Hematopoietic multipotent progenitor cell treated with erythropoietin and hydrocortisone succinate and interleukin-3 and kit ligand, for 6 days (in vitro differentiated cells): ENCODE measurements around the gene DNAH17.

Experiments
- DNase-seq: peaks from one replicate; pipeline ENCODE4 v3.0.0-alpha.2; 2015

DNAH17 gene

DNA sequence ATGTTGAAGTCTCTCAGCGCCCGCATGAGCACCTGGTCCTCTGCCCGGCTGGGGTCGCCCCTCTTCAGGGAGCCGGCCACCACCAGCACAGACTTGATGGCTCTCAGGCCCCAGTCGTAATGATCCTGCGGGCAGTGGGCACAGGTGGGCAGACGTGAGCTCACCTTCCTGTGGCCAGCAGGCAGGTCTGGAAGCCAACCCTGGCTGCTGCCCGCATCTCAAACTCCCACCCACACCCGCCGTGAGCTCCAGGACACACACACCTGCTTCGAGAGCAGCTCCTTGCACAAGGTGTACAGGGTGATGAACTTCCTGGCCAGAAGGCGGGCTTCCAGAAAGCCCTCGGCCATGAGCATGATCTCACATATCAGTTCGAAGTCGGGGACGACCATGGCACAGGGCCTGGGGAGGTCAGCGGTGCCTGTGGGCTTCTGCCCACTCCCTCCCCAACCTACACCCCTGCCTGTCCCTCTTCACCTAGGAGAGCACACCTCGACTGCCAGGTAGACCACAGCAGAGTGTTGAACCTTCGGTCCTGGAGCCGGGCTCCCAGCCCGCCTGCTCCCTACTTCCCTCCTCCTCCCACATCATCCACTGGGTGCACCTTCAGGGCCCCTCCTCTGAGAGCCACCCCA is 82.4 kb downstream of the DNAH17 start:
- DNase-seq = no peak

DNA sequence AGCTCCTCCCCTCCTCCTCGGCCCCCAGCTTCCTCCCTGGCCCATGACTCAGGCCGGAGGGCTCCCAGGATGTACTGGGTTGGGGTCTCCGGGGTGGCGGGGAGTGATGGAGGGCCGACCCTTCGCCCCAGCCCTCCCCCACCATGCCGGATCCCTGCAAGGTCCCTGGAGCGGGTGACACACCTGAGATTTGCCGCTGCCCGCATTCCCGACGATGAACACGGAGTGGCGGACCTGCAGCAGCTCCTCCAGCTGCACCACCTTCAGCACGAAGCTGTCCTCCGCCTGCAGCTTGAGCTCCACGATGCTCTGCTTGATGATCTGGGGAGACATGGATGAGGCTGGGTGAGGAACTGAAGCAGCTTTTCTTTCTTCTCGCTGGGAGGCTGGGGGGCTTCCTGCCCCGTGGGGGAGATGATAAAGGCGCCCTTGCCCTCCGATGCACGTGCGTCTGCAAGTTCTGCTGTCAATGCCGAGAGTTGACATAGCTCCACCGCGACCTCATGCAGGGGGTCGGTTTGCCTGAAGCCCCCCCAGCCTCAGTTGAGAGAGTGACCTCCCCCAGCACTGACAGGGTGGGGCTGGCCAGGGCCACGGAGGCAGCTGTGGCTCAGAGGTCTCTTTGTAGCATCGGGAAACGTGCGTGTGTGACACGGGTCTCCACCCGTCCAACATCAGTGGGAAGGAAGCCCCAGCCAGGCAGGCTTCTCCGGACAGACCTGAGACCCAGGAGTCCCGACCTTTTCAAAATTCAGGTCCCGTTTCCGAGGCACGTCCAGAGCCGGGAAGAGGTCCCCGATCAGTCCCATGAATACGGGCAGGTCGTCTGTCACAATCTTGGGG is 83.1 kb downstream of the DNAH17 start:
- DNase-seq = no peak

DNA sequence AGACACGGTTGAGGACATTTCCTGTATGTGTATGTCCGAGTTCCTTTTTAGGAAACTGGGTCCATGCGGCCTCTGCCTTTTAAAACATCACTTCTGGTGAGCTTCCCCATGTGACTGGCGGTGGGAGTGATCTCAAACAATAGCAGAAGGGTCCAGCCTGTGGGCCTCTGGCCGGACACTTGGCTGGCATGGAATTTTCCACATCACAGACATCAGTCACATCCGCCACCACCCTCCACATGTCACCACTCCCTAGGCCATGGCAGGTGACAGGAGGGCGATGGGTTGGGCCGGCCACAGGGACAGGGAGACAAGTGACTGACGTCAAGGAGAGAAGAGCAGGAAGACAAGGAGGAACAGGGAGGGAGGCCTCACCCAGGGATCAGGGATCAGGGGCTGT is 83.7 kb downstream of the DNAH17 start:
- DNase-seq = no peak

GRCh38 chr17:78492116-78492799 is 84.9 kb downstream of the DNAH17 start:
- no peak for DNase-seq

GRCh38 chr17:78491236-78492115 is 85.7 kb downstream of the DNAH17 start:
- DNase-seq = no peak

GRCh38 chr17:78490673-78491072 is 86.5 kb downstream of the DNAH17 start:
- no peak for DNase-seq

DNA sequence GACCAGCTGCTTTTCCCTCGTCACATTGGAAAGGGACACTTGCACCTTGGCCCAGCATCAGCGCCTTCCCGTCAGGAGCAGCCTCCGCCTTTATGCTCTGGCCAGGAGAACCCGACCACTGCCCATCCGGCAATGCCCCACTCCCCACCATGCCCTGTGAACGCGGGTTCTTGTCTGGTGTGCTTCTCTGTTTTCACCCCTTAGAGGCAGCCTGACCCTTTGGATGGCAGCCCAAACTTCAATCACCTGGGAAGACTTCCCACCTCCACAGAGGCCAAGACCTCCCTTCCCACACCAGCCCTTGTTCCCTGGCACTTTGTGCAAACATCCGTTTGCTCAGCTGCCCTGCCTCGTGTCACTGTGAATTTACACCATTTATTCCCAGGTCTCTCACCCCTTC is 87.0 kb downstream of the DNAH17 start:
- DNase-seq = no peak

- no peak for DNase-seq
These were observed 88.1 kb downstream of the DNAH17 start for GRCh38 chr17:78488867-78489634.

- no peak for DNase-seq
These were observed 89.0 kb downstream of the DNAH17 start for GRCh38 chr17:78488156-78488555.

- no peak for DNase-seq
These were observed 90.1 kb downstream of the DNAH17 start for GRCh38 chr17:78486946-78487680.

DNA sequence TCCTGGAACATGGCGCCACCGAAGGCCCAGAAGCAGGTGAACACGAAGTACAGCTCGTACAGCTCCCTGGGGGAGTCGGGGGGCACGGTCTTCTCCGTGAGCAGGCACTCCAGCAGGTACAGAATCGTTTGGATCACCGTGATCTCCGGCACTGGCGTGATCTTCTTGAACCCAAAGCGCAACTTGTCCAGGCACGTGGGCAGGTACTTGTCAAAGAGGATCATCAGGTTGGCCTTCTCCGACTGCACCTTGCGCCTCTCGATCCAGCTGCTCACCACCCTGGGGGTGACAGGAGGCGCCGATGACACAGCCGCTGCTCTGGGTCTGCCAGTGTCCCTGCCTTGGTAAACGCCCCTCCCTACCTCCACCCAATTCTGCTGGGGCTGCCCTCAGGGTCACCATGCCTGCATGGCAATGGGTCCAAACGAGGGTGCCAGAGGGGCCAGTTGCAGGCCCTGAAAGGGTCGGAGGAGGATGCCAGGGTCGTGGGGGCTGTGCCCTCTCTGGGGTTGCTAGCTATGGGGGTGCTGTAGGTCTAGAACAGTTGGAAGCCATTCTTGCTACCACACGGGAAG is 90.9 kb downstream of the DNAH17 start:
- no peak for DNase-seq

GRCh38 chr17:78485290-78486168 is 91.7 kb downstream of the DNAH17 start:
- DNase-seq = no peak

GRCh38 chr17:78484271-78485246 is 92.6 kb downstream of the DNAH17 start:
- DNase-seq = peak; percentile 36

- DNase-seq = no peak
These were observed 97.8 kb downstream of the DNAH17 start for GRCh38 chr17:78479369-78479768.

DNA sequence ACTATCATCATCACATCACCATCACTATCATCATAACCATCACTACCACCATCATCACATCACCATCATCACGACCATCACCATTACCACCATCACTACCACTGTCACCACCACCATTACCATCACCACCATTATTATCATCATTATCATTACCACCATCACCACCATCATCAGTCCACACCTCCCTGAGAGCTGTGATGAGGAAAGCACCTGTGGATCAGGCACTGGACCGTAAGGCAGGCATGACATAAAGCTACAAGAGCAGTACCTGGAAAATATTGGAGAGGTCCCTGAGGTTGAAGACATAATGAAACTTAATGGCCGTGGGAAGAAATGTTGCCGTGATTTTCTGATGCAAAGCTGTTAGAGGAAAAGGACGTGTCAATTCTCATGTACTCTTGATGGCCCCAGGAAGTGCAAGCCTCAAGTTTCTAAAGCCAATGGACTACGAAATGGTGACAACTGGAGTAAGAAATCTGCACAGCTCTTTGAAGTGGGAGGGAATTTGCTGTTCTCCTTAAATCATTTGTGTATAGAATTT is 98.4 kb downstream of the DNAH17 start:
- no peak for DNase-seq

DNA sequence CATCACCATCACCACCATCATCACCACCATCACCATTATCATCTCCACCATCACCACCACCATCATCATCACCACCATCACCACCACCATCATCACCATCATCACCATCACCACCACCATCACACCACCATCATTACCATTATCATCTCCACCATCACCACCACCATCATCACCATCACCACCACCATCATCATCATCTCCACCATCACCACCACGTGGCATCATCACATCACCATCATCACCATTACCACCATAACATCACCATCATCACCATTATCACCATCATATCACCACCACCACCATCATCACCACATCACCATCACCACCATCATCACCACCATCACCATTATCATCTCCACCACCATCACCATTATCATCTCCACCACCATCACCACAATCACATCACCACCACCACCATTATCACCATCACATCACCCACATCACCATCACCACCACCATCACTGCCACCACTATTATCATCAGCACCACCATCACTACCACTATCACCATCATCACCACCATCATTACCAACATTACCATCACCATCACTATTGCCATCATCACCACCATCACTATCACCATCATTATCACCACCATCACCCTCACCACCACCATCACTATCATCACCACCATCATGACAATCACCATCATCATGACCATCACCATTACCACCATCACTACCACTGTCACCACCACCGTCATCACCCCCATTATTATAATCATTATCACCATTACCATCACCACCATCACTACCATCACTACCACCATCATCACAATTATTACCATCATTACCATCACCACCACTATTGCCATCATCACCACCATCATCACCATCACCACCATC is 99.1 kb downstream of the DNAH17 start:
- DNase-seq = no peak

DNA sequence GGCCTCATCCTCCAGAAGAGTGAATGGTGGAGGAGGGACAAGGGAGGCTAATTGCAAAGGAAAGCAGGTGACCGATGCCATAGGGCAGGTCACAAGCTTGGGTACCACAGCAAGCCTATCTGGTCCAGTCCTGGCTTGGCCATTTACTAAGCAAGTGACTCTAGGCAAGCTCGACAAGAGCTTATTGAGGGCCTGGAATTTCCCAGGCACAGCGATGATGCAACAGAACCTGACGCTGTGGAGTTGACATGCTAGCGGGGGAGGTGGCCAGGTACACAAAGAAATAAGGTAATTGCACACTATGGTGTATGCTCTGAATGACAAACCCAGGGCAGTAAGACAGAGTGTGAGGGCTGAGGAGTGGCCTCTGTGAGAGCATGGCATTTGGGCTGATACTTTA is 100.2 kb downstream of the DNAH17 start:
- no peak for DNase-seq
